ENCODE measurements around the gene STKLD1. TPM values are rescaled to one million over a fixed set of nuclear protein-coding genes. Genes with fewer than 3 reads are reported as not detected.

Gene STKLD1
- total RNA-seq, 4 donors from 2014 or later: 0.44 to 0.68 TPM; not detected in 2

DNA sequence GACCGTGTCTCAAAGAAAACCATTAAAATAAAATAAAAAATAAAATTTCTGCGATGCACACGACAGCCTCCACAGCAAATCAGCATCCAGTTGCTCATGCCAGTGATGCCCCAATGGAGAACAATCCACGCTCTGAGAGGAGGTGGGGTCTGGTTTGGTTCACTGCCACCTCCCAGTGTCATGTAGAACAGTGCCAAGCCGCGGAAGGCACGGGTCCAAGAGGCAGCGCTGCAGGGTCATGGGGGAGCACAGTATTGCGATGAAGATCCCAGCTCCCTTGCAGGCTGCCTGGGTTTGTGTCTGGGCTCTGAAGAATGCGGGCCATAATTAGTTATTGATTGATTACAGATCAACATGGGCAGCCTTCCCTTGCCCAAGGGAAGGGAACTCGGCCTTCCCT, 77.5 kb downstream of the STKLD1 start:
- TF ChIP-seq, protein P1, sequence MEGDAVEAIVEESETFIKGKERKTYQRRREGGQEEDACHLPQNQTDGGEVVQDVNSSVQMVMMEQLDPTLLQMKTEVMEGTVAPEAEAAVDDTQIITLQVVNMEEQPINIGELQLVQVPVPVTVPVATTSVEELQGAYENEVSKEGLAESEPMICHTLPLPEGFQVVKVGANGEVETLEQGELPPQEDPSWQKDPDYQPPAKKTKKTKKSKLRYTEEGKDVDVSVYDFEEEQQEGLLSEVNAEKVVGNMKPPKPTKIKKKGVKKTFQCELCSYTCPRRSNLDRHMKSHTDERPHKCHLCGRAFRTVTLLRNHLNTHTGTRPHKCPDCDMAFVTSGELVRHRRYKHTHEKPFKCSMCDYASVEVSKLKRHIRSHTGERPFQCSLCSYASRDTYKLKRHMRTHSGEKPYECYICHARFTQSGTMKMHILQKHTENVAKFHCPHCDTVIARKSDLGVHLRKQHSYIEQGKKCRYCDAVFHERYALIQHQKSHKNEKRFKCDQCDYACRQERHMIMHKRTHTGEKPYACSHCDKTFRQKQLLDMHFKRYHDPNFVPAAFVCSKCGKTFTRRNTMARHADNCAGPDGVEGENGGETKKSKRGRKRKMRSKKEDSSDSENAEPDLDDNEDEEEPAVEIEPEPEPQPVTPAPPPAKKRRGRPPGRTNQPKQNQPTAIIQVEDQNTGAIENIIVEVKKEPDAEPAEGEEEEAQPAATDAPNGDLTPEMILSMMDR (IDR thresholded peaks at IDR 0.05; ENCODE audit: low read depth): no peak

DNA sequence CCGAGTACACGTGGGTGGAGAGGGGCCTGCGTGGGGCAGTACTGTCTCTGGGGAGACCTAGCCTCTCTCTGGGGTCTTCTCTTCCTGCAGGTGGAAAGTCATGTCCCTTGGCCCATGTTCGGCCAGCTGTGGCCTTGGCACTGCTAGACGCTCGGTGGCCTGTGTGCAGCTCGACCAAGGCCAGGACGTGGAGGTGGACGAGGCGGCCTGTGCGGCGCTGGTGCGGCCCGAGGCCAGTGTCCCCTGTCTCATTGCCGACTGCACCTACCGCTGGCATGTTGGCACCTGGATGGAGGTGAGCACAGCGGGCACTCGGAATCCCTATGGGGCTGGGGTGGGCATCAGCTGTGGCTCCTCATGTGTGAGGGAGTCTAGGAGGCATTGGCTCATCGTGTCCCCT, 78.2 kb downstream of the STKLD1 start:
- TF ChIP-seq, protein P1 (IDR thresholded peaks at IDR 0.05; ENCODE audit: low read depth): no peak

DNA sequence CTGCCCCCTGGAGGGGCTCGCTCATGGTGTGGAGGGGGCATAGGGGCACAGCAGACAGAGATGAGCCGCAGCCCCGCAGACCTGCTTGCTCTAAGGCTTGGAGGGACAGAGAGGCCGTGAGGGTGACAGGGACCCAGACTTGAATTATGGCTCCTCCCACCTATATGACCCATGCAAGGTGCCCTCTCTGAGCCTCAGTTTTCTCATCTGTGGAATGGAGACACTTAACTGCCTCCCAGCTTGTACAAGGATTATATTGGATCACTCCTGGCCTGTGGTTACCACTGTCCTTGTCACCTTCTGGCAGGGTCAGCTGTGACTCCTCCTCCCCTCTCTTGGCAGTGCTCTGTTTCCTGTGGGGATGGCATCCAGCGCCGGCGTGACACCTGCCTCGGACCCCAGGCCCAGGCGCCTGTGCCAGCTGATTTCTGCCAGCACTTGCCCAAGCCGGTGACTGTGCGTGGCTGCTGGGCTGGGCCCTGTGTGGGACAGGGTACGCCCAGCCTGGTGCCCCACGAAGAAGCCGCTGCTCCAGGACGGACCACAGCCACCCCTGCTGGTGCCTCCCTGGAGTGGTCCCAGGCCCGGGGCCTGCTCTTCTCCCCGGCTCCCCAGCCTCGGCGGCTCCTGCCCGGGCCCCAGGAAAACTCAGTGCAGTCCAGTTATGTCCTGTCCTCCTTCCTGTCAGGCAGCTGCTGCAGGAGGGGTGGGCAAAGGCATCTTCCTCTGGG, 78.9 kb downstream of the STKLD1 start:
- TF ChIP-seq, protein P1 (IDR thresholded peaks at IDR 0.05; ENCODE audit: low read depth): no peak

Small RNAs within 50 kb of the gene (small RNA-seq; reads per million reads assigned to genes)
- 0.49 reads per million for gene RF00019
- not detected for gene SNORD24
- gene SNORD36A: not detected
- gene SNORD36B: not detected
- not detected for gene SNORD36C

Other genes with a start within 250 kb of the STKLD1 start
- 10 to 100 TPM; 10.6 to 32.3 (median 20.5) TPM for gene GBGT1, start 212.5 kb upstream of the STKLD1 start, total RNA-seq
- gene OBP2B, start 167.1 kb upstream of the STKLD1 start, total RNA-seq: not detected
- 1 to 10 TPM in 3 of 4 donors, under 1 TPM in 1; 0.85 to 3.2 (median 1.6) TPM for gene ABO, start 101.2 kb upstream of the STKLD1 start, total RNA-seq
- 10 to 100 TPM in 2 of 4 donors, 1 to 10 TPM in 2; 7.6 to 27.5 (median 10.4) TPM for gene SURF6, start 40.2 kb upstream of the STKLD1 start, total RNA-seq
- gene MED22, start 28.2 kb upstream of the STKLD1 start, total RNA-seq: 10 to 100 TPM; 15.9 to 31.3 (median 20.3) TPM
- 1,000 to 10,000 TPM; 1,241 to 1,737 (median 1,633) TPM for gene RPL7A, start 28.1 kb upstream of the STKLD1 start, total RNA-seq
- gene SURF1, start 19.9 kb upstream of the STKLD1 start, total RNA-seq: 10 to 100 TPM; 42.7 to 62.5 (median 59.4) TPM
- gene SURF2, start 19.8 kb upstream of the STKLD1 start, total RNA-seq: 10 to 100 TPM in 2 of 4 donors, 1 to 10 TPM in 2; 6.6 to 20.1 (median 11.3) TPM
- 100 to 1,000 TPM; 104 to 176 (median 139) TPM for gene SURF4, start 306 bp upstream of the STKLD1 start, total RNA-seq
- 10 to 100 TPM; 11.6 to 17.0 (median 16.6) TPM for gene REXO4, start 41.6 kb downstream of the STKLD1 start, total RNA-seq
- 1 to 10 TPM in 3 of 4 donors, not detected in 1; 1.9 to 2.2 (median 2.0) TPM for gene ADAMTS13, start 46.0 kb downstream of the STKLD1 start, total RNA-seq
- gene CACFD1, start 83.6 kb downstream of the STKLD1 start, total RNA-seq: 1 to 10 TPM; 2.5 to 5.3 (median 3.4) TPM
- 1 to 10 TPM; 1.0 to 5.1 (median 3.0) TPM for gene SLC2A6, start 102.7 kb downstream of the STKLD1 start, total RNA-seq
- gene MYMK, start 148.6 kb downstream of the STKLD1 start, total RNA-seq: not detected
- under 1 TPM; 0.34 to 0.75 (median 0.57) TPM for gene ADAMTSL2, start 158.3 kb downstream of the STKLD1 start, total RNA-seq
- not detected for gene FAM163B, start 233.0 kb downstream of the STKLD1 start, total RNA-seq